Fibroblast of villous mesenchyme (primary cell): ENCODE measurements around the gene TRAM1L1. TPM values are rescaled to one million over a fixed set of nuclear protein-coding genes. Genes with fewer than 3 reads are reported as not detected.

Source experiments
- DNase-seq: peaks from one replicate; pipeline ENCODE4 v3.0.0-alpha.2; 2010; ENCODE audit warnings: low read depth
- H3K4me3 ChIP-seq: 2 replicates; pipeline ENCODE4 v1.5.1; 2011; ENCODE audit warnings: low read depth, mild to moderate bottlenecking, low read length
- total RNA-seq: library from RNA; depleted of rRNA; stranded (reverse); fragments of >200 nt; gene quantifications from 2 replicates; pipeline ENCODE4 v1.2.3, GENCODE V29; 2012
- TF ChIP-seq, protein P1 (sequence below): IDR thresholded peaks from 2 replicates; pipeline ENCODE4 v1.5.1; 2012; ENCODE audit warnings: low read depth, mild to moderate bottlenecking, low read length; ENCODE audit not compliant: insufficient read depth

The TRAM1L1 gene
- total RNA-seq, 1 donor, result 3.0 TPM

DNA sequence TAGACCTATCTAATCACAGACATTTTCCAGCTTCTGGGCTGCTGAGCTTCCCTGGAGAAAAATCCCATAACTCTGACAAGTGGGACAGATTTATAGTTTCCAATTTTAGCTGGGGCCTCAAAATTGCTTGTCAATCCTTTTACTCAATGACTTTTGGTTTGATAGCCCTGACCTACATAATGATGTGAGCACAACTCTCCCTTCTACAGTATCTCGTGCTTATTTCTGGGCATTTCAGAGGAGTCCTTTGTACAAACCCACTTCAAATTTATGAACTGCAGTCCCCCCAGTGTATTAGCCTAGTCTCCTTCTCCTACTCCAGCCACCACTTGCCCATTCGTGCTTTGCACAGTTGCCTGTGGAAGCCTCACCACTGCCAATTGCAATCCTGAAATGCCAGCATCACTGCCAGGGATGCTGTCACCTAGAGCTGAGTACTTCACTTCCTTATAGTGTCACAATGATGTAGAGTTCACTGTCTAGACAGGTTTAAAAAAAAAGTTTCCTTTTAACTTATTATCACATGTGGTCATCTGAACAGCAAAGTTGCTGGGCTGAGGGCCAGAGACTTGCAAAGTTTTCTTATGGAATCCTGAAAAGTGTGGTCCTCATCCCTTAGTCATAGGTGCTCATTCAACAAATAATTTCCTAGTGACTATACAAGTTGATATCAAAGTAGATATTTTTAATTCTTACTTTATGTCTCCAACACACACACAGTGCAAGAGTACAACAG is 21.2 kb downstream of the TRAM1L1 start:
- TF ChIP-seq, protein P1, sequence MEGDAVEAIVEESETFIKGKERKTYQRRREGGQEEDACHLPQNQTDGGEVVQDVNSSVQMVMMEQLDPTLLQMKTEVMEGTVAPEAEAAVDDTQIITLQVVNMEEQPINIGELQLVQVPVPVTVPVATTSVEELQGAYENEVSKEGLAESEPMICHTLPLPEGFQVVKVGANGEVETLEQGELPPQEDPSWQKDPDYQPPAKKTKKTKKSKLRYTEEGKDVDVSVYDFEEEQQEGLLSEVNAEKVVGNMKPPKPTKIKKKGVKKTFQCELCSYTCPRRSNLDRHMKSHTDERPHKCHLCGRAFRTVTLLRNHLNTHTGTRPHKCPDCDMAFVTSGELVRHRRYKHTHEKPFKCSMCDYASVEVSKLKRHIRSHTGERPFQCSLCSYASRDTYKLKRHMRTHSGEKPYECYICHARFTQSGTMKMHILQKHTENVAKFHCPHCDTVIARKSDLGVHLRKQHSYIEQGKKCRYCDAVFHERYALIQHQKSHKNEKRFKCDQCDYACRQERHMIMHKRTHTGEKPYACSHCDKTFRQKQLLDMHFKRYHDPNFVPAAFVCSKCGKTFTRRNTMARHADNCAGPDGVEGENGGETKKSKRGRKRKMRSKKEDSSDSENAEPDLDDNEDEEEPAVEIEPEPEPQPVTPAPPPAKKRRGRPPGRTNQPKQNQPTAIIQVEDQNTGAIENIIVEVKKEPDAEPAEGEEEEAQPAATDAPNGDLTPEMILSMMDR, result no peak
- no peak overlapping the region for H3K4me3 ChIP-seq
- DNase-seq, result no peak

DNA sequence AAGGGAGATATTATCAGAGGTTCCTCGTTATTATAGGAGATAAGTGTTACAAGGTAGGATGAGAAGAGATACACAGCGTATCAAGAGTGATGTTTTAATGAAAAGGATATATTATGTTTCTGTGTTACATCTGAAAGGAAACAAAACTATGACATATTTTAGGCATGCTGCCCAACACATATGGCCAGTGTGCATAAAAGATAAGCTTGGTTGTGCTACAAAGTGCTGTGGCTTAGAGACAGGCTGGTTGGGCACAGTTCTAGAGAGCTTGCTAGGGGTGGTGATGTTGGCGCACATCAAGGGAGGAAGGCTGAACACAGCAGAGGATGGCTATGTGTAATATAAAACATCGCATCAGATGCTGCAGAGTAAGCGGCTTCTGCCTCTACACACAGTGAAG is 42.4 kb downstream of the TRAM1L1 start:
- DNase-seq, result no peak
- TF ChIP-seq, protein P1, result no peak
- H3K4me3 ChIP-seq, result no peak overlapping the region
